ENCODE measurements around the gene ROPN1L.

DNA sequence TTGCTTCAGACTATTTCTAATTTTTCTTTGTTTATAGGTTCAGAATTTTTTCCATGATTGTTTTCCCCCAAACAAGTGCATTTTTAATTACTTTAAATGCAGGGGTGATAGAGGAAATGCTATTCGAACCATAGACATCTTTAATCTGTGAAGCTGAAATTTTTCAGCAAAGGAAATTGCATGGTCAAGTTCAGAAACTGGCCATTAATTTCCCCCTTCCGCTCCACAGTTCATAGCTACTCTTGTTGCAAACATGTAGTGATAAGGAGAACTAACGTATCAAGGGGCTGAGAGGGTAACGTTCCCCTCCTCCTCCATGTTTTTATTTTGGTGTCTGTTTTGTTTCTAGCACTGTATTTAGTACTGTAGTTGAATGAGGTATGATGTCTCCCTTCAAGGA is 3.4 kb upstream of the ROPN1L start:
- no peak for TF ChIP-seq CTCF (conservative IDR thresholded peaks at IDR 0.05 in 1 of 2, IDR thresholded peaks at IDR 0.05 in 1 of 2; ENCODE audit: extremely low read depth in 1 of 2, insufficient read depth in 1 of 2, low read depth in 1 of 2, low read length in 2 of 2)
- no peak for TF ChIP-seq EZH2 (IDR thresholded peaks at IDR 0.05; ENCODE audit: borderline replicate concordance, low read length)
